Left hindlimb (tissue), 1 donor: ENCODE results near the gene SEL1L3.
A peak's percentile ranks its signal among the peaks of the same experiment; 100 is the strongest.

Source experiments
- DNase-seq: peaks from one replicate; pipeline ENCODE4 v3.0.0-alpha.2; 2018

Gene SEL1L3

GRCh38 chr4:25786497-25787065 lies 76.2 kb downstream of the SEL1L3 start:
- DNase-seq = no peak

GRCh38 chr4:25783943-25784342 lies 78.8 kb downstream of the SEL1L3 start:
- DNase-seq = no peak

GRCh38 chr4:25783126-25783525 lies 79.7 kb downstream of the SEL1L3 start:
- DNase-seq = no peak

- DNase-seq = no peak
Measured at GRCh38 chr4:25782482-25782881, 80.3 kb downstream of the SEL1L3 start.

GRCh38 chr4:25779021-25779420 lies 83.8 kb downstream of the SEL1L3 start:
- no peak for DNase-seq

GRCh38 chr4:25776795-25777194 lies 86.0 kb downstream of the SEL1L3 start:
- no peak for DNase-seq

- DNase-seq = no peak
Measured at GRCh38 chr4:25775166-25775565, 87.6 kb downstream of the SEL1L3 start.

- no peak for DNase-seq
Measured at GRCh38 chr4:25773358-25773757, 89.4 kb downstream of the SEL1L3 start.

GRCh38 chr4:25771672-25772071 lies 91.1 kb downstream of the SEL1L3 start:
- no peak for DNase-seq

GRCh38 chr4:25770847-25771246 lies 91.9 kb downstream of the SEL1L3 start:
- DNase-seq = no peak

- peak; percentile 50 for DNase-seq
Measured at GRCh38 chr4:25769251-25769650, 93.5 kb downstream of the SEL1L3 start.

- peak; percentile 61 for DNase-seq
Measured at GRCh38 chr4:25767877-25768725, 94.7 kb downstream of the SEL1L3 start.

GRCh38 chr4:25760518-25761157 lies 102.2 kb downstream of the SEL1L3 start:
- DNase-seq = no peak

- no peak for DNase-seq
Measured at GRCh38 chr4:25760048-25760447, 102.7 kb downstream of the SEL1L3 start.

- DNase-seq = no peak
Measured at GRCh38 chr4:25759101-25759500, 103.7 kb downstream of the SEL1L3 start.

GRCh38 chr4:25757452-25757851 lies 105.3 kb downstream of the SEL1L3 start:
- no peak for DNase-seq

GRCh38 chr4:25756503-25756902 lies 106.3 kb downstream of the SEL1L3 start:
- no peak for DNase-seq

- no peak for DNase-seq
Measured at GRCh38 chr4:25755911-25756310, 106.9 kb downstream of the SEL1L3 start.

- no peak for DNase-seq
Measured at GRCh38 chr4:25753239-25753638, 109.5 kb downstream of the SEL1L3 start.

GRCh38 chr4:25750874-25751273 lies 111.9 kb downstream of the SEL1L3 start:
- no peak for DNase-seq

GRCh38 chr4:25749150-25749794 lies 113.5 kb downstream of the SEL1L3 start:
- DNase-seq = no peak

GRCh38 chr4:25743971-25744370 lies 118.8 kb downstream of the SEL1L3 start:
- no peak for DNase-seq

- no peak for DNase-seq
Measured at GRCh38 chr4:25729564-25729963, 133.2 kb downstream of the SEL1L3 start.

- no peak for DNase-seq
Measured at GRCh38 chr4:25728886-25729285, 133.9 kb downstream of the SEL1L3 start.
